Measurements from ENCODE around the gene NDE1. TPM values are rescaled to one million over a fixed set of nuclear protein-coding genes. Genes with fewer than 3 reads are reported as not detected.
"Not testable (repeated sequence)": the region's sequence is repeated elsewhere in the genome, so short reads cannot be mapped to it uniquely, and the experiment has no call there.

NDE1 gene
- polyA plus RNA-seq (ENCODE audit: insufficient read length in 4 of 4): 10 to 100 TPM; 40.8 to 45.4 (median 42.8) TPM

GRCh38 chr16:15650019-15650697 lies at the start of gene NDE1:
TSS of gene NDE1 (plus strand) at chr16:15650245. CDS start at chr16:15664779, 14,534 bp downstream.
- DNase-seq (ENCODE audit: low read depth in 4 of 4, low spot score in 3 of 4): peak; percentile 72 to 83 (median 82)

- no peak for DNase-seq (ENCODE audit: low read depth in 4 of 4, low spot score in 3 of 4)
Measured at GRCh38 chr16:15601212-15601879, 48.7 kb upstream of the NDE1 start.

- DNase-seq (ENCODE audit: low read depth in 4 of 4, low spot score in 3 of 4): no peak
Measured at GRCh38 chr16:15602285-15603044, 47.6 kb upstream of the NDE1 start.

GRCh38 chr16:15604460-15605440 lies 45.3 kb upstream of the NDE1 start:
- no peak for DNase-seq (ENCODE audit: low read depth in 4 of 4, low spot score in 3 of 4)

GRCh38 chr16:15605839-15606517 lies 44.1 kb upstream of the NDE1 start:
- no peak for DNase-seq (ENCODE audit: low read depth in 4 of 4, low spot score in 3 of 4)

GRCh38 chr16:15606518-15607220 lies 43.4 kb upstream of the NDE1 start:
- no peak for DNase-seq (ENCODE audit: low read depth in 4 of 4, low spot score in 3 of 4)

- not testable (repeated sequence) for DNase-seq (ENCODE audit: low read depth in 4 of 4, low spot score in 3 of 4)
Measured at GRCh38 chr16:15607221-15607699, 42.8 kb upstream of the NDE1 start.

- no peak for DNase-seq (ENCODE audit: low read depth in 4 of 4, low spot score in 3 of 4)
Measured at GRCh38 chr16:15607700-15608396, 42.2 kb upstream of the NDE1 start.

- DNase-seq (ENCODE audit: low read depth in 4 of 4, low spot score in 3 of 4): no peak
Measured at GRCh38 chr16:15608398-15609285, 41.4 kb upstream of the NDE1 start.

- no peak for DNase-seq (ENCODE audit: low read depth in 4 of 4, low spot score in 3 of 4)
Measured at GRCh38 chr16:15609286-15609649, 40.8 kb upstream of the NDE1 start.

GRCh38 chr16:15610369-15610871 lies 39.6 kb upstream of the NDE1 start:
- no peak for DNase-seq (ENCODE audit: low read depth in 4 of 4, low spot score in 3 of 4)

- no peak for DNase-seq (ENCODE audit: low read depth in 4 of 4, low spot score in 3 of 4)
Measured at GRCh38 chr16:15611610-15612009, 38.4 kb upstream of the NDE1 start.

- DNase-seq (ENCODE audit: low read depth in 4 of 4, low spot score in 3 of 4): no peak
Measured at GRCh38 chr16:15613676-15614075, 36.4 kb upstream of the NDE1 start.

GRCh38 chr16:15616012-15616411 lies 34.0 kb upstream of the NDE1 start:
- no peak for DNase-seq (ENCODE audit: low read depth in 4 of 4, low spot score in 3 of 4)

GRCh38 chr16:15616475-15617165 lies 33.4 kb upstream of the NDE1 start:
- DNase-seq (ENCODE audit: low read depth in 4 of 4, low spot score in 3 of 4): no peak

GRCh38 chr16:15617901-15618300 lies 32.1 kb upstream of the NDE1 start:
- no peak for DNase-seq (ENCODE audit: low read depth in 4 of 4, low spot score in 3 of 4)

GRCh38 chr16:15618392-15618791 lies 31.7 kb upstream of the NDE1 start:
- no peak for DNase-seq (ENCODE audit: low read depth in 4 of 4, low spot score in 3 of 4)
